ENCODE results near the gene SCLY.
"Not testable (repeated sequence)": the region's sequence is repeated elsewhere in the genome, so short reads cannot be mapped to it uniquely, and the experiment has no call there.

Gene SCLY

DNA sequence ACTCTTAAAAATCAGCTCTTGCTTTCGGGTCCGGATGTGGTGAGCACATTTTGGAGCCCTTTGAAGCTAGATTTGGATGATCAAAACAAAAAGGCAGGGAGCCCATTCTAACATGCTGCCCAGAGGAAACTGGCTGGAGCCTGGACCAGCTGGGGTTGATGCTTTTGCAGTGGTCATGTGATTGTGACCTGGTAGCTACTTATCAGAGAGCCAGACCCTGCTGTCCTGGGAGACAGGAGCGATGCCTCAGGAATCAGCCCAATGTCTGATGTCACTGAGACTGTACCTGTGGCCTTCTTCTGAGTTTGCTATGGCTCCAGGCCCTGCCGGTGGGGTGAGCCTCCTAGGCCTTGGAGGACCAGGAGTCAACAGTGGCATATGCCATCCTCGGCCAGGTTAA, 18.7 kb upstream of the SCLY start:
- DNase-seq, result no peak

DNA sequence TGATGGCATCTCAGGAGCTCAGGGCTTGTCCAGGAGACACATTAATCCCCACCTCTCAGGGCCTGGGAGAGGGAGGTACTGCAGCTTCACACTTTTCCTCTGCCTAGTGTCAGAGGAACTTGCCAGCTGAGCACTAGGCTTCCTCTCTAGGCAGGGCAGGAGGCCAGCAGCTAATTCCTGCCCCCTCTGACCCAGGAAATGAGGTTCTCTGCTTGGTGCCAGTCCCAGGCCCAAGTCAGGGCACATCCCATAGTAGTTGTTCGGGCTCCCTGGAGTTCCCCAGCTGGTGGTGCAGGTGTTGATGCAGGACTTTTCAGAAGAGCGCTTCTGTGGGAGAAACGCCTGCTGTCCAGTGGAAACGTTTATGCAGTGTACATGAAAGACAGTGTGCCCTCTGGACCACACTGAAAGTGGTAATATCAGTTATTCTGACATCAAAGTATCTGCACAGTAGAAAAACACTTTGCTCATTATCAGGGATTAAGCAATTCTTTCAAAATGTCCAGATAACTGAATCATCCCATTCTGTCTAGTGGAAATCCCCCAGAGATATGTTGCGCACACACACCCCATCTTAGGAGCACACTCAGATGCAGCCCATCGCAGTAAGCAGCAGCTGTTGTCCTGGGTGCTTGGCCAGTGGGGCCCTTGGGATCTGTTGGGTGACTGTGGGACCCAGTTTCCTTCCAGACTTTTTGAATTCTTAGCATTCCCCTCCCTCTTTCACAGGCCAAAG, 17.8 kb upstream of the SCLY start:
- no peak for DNase-seq

DNA sequence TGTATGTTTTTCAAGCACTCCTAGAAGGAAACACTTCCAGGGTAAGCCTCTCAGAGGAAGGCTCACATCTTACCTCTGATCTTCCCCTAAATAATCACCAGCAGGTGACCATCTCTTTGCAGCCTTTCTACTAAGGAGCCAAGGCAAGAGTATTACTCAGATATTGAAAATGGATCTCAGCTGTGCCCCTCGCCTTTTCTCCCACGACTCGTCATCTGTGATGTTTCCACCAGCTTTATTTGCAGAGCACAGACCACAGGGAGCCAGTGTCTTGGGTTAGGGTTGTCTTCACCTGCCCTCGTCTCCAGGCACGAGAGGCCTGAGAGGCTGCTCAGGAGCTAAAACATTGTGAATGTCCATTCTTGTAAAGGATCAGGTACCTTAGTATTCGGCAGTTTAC, 16.9 kb upstream of the SCLY start:
- DNase-seq, result no peak

DNA sequence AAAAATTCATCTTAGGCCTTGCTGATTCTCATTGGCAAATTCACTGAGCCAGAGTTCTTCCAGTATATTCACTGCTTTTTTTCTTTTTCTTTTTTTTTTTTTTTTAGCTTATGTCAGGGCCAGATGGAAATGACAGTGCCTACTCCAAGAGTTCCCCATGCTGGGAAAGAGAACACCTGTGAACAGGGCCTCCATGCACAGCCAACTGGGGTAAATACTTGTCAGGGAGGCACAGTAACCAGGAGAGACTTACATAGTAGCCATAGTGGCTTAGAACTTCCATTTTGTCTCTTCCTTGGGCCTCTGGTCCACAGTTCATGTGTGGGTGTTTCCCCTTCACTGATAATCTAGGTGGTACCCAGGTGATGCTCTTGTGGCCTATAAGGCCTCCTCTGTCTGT, 15.2 kb upstream of the SCLY start:
- no peak for DNase-seq

DNA sequence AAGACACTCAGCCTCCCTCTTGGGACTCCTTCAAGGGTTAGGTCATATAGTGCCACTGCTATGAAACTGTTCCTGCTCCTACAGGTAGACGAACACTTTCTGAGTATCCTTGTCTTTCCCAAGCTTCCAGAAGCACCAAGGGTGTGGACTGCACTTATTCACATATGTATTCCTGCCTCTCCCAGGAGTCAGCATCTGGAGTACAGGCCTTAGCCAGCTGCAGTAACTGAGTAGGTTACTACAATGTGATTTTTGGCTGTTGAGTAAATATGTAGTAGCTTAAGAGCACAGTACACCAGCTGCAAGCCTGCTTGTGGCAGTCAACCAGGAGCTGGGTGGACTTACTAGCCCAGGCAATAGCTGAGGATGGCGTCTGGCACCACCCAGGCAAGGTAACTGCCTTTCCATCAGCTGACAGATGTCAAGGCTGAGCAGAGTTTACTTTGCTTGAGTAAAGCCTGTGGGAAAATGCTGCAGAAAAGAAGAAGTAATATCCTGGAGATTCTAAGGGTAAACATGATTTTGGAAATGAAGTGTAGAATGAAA, 14.0 kb upstream of the SCLY start:
- DNase-seq, result no peak

DNA sequence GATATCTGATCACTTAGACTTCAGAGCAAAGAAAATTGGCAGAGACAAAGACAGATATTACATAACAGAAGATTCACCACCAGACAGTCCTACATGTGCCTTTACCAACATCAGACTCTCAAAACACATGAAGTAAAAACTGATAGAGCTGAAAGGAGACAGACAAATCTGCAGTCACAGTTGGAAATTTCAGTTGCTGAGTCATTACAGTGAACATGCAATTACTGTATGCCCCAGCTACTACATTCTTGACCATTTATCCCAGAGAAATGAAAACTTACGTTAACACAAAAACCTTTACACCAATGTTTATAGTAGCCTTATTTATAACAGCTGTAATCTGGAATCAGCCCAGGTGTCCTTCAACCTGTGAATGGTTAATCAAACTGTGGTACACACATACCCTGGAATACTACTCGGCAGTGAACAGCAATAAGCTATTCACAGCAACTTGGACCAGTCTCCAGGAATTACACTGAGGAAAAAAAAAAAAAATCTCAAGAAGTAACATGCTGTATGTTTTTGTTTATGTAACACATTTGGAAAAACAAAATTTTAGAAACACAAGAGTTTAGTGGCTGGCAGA, 7.5 kb upstream of the SCLY start:
- DNase-seq, result no peak

DNA sequence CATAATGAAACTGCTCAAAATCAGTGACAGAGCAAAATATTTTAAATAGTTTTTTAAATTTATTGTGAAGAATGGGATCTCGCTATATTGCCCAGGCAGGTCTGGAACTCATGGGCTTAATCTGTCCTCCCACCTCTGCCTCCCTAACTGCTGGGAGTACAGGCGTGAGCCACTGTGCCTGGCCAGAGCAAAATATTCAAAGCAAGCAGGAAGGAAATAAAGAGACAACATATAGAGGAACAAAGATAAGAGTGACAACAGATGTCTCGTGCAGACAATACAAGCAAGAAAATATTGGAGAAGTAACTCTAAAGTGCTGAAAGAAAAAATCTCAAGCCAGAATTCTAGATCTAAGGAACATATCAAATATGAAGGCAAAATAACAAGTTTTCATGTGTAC, 5.0 kb upstream of the SCLY start:
- no peak for DNase-seq

DNA sequence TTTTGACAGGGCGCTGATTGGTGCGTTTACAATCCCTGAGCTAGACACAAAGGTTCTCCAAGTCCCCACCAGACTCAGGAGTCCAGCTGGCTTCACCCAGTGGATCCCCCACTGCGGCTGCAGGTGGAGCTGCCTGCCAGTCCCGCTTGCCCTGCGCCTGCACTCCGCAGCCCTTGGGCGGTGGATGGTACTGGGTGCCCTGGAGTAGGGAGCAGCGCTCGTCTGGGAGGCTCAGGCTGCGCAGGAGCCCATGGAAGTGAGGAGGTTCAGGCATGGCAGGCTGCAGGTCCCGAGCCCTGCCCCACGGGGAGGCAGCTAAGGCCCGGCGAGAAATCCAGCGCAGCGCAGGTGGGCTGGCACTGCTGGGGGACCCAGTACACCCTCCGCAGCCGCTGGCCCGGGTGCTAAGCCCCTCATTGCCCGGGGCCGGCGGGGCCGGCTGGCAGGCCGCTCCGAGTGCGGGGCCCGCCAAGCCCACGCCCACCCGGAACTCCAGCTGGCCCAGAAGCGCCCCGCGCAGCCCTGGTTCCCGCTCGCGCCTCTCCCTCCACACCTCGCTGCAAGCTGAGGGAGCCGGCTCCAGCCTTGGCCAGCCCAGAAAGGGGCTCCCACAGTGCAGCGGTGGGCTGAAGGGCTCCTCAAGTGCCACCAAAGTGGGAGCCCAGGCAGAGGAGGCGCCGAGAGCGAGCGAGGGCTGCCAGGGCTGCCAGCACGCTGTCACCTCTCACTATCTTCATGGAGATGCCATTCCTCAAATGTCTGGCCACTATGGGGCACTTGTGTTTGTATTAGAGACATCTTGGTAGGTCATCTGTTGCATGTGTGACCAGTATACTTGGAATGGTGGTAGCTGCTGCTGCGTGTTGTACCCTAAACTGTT, 2.9 kb upstream of the SCLY start:
- DNase-seq, result not testable (repeated sequence)

DNA sequence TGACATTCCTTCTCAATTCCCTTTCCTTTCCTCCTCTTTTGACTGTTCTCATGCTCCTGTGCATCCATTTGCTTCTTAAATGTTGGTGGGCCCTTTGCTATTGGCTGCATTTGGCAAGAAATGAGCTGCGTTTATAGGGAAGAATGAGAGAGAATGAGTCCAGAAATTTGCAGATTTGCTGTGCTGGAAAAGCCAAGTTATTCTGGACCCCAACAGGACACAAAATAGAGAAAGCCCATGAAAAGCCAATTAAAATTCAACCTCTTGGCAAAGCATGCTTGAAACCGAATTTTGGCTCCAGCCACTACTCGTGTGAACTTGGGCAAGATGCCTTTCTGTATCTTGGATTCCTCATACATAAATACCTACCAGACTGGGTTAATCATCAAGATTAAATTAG, 1.3 kb upstream of the SCLY start:
- no peak for DNase-seq

DNA sequence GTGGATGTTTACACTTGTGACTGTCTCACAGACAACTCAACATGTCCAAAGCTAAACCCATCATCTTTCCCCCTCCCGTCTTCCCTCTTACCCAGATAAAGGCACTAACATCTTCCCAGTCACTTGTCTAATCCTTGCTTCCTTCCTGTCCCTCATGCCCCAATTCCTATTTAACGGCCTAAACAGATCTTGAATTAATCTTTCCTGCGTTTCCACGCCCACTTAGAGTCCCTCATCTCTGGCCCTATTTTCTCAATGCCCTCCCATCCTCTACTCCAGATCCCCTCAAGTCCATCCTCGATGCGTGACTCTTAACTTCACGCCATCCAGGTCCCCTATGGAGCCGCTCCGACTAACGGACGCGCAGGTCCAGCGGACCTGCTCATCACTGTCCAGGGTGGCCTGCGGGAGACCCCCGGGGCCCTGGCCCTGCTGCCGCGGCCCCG, 682 bp upstream of the SCLY start:
- no peak for DNase-seq

DNA sequence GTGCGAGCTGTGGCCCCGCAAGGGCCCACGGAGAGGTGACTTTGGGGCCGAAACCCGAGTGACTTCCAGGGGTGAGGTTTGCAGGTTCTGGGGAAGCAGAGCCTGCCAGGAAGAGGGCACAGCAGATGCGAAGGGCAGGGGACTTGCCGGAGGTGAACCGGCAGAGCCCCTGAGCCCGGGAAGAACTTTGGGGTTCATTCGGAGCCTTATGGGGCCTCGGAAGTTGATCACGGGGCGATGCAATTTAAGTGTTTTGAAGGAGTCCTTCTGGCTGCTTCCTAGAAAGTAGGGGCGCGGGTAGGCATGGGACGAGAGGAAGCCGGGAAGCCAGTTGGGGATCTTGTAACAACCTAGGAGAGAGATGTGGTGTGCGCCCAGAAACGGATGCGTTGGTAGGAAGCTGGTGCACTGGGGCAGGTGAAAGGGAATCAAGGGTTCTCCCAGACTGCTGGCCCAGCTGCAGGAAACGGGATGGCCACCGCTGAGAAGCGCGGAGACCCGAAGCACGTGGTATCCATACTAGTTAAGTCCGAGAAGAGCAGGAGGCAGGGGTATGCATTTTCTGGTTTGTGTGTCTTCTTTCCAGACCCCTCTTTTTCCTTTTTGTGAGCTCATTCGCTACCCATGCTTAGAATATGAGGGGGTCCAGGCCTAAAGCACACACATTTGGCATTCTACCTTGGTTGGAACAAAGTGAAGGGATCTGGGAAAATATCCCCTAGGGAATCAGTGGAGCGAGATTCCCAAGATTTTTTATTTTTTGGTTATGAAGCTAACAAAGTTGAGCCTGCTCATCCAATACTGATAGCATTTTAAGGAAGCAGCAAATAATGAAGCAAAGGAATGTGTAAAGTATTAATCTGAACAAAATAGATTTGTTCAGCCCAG, 758 bp downstream of the SCLY start:
- peak; percentile 26 for DNase-seq

DNA sequence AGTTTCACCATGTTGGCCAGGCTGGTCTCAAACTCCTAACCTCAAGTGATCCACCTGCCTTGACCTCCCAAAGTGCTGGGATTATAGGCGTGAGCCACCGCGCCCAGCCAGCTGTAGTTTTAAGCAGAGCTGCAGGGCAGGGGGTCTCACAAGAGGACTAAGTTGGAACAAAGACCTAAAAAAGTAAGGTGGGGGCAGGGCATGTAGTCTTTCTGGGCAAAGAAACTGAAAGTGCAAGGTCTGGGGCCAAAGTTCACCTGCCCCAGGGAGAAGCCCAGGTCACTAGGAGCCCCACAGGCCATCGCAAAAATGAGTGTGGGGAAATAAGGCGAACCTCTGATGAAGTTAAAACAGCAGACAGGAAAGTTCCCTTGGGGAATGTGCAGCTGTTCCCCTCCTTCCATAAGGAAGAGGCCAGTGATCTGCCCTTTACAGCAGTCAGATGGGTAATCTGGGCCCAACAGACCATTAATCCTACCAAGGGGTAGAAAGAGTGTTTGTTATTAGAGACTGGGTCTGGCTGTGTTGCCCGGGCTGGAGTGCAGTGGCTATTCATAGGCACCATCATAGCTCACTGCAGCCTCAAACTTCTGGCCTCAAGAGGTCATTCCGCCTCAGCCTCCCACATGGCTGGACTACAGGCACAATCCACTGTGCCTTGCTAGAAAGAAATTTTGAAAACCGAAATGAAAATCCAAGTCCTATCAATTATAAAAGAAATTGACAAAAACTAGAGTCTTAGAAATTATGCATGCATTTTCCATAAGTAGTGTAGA, 2.8 kb downstream of the SCLY start:
- DNase-seq, result no peak

DNA sequence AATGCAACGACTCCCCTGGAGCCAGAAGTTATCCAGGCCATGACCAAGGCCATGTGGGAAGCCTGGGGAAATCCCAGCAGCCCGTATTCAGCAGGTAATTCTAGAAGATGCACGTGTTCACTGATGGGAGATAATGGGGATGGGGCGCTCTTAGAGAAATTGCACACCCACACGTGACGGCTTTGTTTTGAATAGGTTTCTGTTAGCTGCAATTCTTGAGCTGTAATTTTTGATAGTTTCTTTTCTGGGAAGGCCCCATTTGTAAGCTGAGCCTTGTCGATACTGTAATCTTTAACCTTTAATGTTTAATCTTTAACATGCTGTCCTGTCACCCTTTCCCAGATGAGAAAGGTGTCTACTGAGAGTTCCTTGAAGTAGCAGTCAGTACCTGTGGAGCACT, 3.6 kb downstream of the SCLY start:
- DNase-seq, result no peak

DNA sequence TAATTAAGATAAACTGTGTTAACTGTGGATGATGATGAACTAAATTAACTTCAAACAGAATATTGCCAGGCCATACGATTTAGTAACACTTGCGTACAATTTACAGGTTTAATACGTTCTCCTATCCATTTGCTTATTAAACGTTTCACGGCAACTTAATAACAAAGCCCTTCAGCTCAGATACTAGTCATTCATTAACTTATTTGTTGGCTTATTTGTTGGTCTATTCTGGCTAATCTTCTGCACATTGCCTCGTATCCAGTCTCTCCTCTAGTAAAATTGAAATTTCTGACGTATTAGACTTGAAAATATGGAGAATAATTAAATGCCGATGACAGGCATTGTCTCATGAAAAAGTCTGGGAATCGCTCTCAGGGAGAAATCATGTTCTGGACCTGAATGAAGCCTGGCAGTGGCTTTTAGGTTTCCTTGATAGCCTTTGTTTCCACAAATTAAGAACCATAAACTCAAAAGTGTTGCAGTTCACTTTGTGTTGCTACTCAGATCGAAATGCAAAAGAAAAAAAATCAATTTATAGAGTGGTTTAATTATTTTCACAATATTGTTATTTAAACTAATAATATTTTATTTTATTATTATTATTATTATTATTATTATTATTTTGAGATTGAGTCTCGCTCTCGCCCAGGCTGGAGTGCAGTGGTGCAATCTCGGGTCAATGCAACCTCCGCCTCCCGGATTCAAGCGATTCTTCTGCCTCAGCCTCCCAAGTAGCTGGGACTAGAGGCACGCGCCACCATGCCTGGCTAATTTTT, 4.5 kb downstream of the SCLY start:
- no peak for DNase-seq

DNA sequence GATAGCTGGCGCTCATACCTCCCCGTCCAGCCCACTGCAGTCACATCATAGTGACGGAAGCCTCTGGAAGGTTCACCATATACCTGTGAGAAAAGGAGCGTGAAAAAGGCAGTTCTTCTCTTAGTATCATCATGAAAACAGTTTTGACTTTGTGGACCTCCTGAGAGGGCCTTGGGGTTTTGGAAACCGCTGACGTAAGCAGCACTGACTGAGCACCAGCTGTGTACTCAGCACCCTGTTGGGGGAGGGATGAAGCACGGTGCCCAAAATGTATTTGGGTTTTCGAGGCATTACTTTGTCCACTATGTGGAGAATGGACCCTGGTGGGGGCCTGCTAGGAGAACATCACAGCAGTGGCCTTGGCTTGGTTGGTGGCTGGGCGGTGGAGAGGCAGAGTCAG, 5.4 kb downstream of the SCLY start:
- DNase-seq, result no peak

DNA sequence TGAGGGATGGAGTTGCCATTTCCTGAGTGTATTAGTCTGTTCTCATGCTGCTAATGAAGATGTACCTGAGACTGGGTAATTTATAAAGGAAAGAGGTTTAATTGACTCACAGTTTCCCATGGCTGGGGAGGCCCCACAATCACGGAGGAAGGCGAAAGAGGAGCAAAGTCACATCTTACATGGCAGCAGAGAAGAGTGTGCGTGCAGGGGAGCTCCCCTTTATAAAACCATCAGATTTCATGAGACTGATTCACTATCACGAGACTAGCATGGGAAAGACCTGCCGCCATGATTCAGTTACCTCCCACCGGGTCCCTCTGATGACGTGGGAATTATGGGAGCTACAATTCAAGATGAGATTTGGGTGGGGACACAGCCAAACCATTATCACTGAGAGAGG, 5.9 kb downstream of the SCLY start:
- DNase-seq, result not testable (repeated sequence)

DNA sequence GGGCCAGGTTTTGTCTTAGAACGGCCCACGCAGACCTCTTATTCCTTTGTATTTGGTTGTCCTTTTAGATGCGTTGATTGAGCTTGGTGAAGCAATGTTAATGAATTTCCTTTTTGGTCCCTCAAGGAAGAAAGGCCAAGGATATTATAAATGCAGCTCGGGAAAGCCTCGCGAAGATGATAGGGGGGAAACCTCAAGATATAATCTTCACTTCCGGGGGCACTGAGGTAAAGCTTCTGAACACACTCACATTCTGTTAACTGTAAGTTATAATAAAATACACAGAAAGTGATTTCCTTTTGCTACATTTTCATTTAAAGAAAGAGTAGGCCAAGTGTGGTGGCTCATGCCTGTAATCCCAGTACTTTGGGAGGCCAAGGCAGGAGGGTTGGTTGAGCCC, 7.1 kb downstream of the SCLY start:
- DNase-seq, result no peak

DNA sequence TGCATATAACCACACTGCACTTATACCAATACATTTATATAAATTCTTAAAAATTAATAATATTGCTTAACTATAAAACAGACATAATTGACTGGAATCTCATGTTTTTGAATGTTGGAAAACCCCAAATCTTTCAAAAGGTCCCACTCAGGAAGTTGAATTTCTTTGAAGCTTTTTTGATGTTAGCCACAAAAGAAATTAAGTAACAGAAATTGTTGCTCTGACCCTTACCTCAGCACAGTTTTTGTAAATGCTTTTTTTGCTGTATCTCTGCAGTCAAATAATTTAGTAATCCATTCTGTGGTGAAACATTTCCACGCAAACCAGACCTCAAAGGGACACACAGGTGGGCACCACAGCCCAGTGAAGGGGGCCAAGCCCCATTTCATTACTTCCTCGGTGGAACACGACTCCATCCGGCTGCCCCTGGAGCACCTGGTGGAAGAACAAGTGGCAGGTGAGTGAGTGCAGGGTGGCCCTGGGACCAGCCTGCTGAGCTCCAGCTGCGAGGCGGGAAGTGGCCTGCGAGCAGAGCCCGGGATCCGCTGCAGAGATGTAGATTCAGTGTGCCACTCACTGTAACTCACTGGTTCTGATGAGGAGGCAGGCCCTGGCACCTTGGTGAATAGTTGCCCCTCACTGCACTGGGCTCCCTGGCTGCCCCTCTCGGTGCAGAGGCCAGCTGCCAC, 8.4 kb downstream of the SCLY start:
- no peak for DNase-seq

DNA sequence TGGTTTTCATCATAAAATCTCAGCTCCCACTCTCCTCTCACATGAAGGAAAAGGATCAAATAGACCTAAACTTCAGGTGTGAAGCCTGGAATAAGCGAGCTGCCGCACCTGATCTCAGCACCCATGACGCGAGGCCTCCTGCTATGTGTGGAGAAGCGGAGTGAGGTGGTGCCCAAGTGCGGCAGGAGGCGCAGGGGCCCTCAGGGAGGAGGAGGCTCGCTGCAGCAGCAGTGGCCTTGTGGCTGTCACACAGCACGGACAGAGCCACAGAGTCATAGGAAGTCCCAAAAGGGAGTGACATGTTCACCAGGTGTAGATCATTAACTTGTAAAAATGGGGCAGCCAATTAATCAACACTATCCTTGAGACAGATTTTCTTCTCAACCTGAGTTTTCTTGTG, 9.1 kb downstream of the SCLY start:
- DNase-seq, result no peak

DNA sequence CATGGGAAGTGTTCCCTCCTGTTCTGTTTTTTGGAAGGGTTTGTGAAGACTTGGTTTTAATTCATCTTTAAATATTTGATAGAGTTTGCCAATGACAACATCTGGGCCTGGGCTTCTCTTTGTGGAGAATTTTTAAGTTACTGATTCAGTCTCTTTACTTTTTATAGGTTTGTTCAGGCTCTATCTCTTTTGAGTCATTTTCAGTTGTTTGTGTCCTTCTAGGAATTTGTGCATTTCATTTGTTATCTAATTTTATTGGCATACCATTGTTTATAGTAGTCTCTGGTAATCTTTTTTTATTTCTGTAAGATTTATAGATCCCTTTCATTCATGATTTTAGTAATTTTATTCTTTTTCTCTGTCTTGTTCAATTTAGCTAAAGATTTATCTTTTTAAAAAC, 14.6 kb downstream of the SCLY start:
- DNase-seq, result no peak
